ENCODE results near the gene RGS7.
"Not testable (repeated sequence)": the region's sequence is repeated elsewhere in the genome, so short reads cannot be mapped to it uniquely, and the experiment has no call there.

Gene RGS7

DNA sequence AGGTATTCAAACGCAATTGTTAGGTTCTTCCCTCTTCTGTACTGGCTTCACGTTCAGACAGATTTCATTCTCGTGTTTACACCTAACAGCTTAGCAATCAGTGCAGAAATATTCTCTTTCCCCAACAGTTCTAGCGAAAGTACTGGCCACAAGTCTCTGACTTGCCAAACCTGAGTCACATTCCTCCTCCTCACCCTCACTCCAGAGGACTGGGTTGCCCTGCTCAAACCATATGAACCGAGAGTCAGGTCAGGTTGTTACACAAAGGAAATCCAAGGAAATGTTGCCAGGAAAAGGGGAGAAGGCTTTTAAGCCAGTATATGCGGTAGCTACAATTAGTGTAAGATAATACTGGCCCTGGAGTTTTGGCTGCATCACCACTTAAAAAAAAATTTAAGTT lies 282.5 kb downstream of the RGS7 start:
- no peak for DNase-seq

DNA sequence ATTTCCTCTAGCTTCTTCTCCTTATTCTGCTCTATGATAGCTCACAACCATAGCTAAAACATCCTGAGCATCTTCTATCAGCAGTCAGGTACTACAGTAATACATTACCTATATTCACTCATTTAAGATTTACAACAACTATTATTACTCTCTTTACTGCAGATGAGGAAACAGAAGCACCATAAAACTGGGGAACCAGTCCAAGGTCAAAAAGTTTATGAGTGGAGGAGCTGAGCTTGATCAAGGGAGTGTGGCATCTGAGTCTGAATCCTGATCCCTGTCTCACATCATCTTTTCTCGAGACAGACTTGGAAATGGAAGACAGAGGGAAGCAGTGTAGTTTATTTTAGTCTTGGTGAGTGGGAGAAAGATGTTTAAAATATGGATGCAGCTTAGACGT lies 288.6 kb downstream of the RGS7 start:
- DNase-seq = no peak

DNA sequence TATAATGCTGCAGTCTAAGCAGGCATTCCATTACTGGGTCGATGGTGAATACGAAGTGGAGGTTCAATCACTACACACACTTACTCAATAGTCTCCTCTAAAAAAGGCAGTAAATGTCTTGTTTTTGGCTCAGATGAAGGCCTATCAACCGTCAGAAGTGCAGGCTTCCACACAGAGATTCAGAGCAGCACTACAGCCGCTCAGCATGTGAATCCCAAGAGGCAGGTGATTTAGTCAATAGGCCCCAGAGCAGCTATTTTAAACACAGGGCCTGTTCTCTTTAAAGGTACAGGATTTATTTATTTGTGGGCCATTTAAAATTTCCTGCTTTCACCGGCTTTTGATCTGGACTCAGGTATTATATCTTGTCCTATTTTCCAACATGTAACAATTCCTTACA lies 293.7 kb downstream of the RGS7 start:
- no peak for DNase-seq

DNA sequence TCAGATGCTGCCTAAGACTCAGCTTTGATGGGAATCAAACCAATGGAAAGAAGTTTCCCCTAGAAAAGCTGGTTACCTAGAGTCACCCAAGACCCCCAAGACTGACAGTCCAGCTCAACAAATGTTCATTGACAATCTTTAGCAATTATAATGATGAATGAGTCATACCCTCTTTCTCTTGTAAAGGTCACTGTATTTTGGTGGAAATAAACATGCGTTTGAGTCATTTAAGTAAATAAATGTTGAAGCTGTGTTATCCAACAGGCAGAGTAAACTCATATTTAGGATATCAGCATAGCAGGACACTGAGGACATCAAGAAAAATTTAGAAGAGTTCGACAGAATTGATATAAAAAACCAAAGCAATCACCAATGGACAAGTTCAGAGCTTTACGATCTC lies 295.9 kb downstream of the RGS7 start:
- no peak for DNase-seq

DNA sequence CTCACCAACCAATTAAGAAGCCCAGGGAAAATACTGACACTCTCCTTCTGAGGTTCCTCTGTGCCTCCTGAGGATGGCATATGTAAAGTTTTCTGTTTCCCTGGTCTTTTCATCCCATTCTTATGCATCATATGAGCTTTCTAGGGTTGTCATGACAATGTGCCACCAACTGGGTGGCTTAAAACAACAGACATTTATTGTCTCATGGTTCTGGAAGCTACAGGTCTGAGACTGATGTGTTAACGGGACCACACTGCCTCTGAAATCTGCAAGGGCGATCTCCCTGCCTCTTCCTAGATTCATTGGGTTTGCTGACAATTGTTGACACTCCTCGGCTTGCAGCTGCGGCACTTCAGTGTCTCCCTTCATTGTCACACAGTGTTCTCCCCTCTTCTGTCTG lies 308.4 kb downstream of the RGS7 start:
- DNase-seq = no peak

DNA sequence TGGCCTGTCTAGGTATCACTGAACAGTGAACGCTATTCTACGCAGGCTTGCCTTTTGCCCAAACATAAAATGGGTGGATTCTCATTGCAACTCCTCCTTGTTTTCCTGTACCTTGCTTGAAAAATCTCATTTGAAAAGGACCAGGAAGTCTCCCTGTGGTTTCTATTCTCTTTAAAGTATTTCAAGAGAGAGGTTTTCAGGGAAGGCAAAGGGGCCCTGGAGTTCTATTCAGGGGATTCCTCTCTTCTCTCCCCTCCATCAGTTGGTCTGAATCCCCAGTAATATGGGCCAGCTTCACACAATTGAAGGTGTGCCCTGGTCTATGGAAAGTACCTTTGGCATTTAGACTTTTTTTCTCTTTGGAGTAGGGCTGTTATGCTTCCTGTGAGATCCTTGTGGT lies 311.3 kb downstream of the RGS7 start:
- no peak for DNase-seq

DNA sequence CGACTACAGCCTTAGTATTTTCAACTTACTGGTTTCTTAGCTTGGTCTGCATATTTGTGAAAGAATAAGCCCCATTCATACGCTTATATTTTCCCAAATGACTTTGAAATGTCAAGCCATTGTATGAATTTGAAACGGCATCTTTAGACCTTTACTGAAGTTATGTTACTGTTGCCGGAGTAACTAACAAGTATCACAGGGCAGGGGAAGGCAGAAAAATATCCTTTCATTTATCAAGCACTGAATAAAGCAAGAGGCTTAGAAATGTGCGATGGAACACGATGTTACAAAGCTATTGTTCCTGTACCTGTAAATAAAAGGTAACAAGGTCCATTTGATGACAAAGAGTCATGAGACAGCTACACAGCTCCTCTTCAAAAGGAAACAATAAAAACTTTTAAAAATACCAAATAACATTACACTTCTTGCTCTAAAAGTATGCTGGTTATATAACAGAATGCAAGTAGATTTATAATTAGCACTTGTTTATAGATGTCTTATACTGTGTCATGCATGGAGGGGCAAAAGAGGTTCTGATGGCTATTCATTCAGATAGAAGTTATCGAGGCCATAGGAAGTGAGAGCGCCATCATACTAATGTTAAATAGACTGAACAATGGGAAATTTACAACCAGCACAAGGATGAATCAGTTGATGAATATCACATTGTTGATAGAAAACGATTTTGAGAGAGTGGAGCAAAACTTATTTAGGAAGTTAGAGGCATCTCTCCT lies 322.6 kb downstream of the RGS7 start:
- no peak for DNase-seq

DNA sequence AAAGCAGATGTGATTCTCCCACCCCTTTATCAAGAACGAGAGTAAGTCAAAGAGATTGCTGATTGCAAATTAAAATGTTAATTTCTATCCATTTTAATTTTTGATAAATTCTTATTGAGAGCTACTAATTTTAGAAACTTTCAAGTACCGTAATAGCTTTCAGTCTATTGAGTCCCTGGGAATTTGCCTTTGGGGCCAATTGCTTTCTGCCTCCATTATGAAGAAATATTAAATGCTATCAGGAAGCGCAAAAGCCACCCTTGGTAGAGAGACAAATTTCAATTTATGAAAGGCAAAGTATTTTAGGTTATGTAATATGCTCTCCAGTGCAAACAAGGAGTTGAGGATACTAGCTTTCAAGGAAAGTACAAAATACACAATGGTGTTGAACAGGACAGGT lies 332.2 kb downstream of the RGS7 start:
- DNase-seq = no peak

DNA sequence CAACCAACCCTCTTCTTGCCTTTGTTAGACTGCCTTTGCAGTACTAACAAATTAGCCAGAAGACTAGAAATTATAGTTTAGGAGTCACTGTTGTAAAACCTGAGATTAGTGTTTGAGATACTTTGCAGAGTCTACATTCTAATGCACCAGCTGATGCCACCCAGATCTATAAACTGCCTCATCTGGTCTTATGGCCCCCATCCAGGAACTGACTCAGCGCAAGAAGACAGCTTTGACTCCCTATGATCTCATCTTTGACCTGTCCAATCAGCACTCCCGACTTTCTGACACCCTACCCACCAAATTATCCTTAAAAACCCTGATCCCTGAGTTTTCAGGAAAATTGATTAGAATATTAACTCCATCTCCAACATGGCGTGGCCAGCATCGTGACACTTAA lies 334.6 kb downstream of the RGS7 start:
- DNase-seq = no peak

DNA sequence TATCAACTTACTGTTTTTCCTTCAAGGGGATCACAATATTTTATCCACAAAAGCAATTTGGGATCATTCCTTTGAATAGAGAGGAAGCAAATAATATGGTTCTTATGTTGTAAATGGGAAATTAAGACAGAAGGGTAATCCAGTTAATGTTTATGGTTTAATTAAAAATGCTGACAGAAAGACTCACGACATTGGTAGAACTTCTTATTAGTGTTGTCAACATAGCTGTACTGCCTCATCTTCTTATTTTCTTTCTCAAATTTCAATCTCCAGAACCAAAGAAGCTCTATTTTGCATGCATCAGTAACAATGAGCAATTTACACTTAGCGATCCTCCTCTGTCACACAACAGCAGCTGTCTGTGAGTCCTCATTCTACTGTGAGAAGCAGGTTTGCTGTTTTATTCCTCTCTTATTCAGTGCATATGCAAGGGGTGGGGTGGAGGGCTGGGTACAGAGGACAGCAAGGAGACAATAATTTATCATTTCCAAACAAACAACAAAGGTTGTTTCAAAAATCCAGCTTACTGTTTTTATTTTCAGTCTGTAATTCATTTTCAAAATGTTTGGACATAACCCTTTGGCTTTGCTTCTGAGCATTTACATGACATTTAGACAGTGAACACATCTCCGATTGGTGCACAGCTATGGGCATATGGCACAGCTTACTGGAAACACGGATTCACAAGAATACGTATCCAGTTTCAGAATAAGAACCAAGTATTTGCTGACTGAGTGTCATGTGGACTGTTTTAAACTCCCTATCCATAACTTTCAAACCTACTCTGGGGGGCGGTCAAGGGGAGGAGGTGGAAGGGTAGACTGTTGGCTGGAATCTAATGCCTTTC lies 335.9 kb downstream of the RGS7 start:
- no peak for DNase-seq

DNA sequence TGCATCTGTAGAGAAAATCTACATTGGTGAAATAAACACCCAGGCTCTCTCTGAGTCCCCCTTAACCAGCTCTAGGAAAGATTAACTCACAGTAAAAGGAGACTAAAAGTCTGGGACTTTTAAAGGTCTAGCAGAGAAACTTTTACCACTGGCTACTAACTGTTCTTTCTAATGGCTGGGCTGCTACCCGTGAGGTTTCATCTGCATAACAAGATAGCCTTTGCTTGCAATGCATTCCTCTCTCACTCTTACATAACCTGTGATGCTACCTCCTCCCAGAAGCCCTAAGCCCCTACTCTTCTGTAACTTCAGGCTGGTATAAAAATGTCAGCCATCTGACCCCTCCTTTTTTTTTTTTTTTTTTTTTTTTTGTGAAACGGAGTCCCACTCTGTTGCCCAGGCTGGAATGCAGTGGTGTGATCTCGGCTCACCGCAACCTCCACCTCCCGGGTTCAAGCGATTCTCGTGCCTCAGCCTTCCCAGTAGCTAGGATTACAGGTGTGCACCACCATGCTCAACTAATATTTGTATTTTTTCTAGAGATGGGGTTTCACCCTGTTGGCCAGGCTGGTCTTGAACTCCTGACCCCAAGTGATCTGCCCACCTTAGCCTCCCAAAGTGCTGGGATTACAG lies 344.2 kb downstream of the RGS7 start:
- no peak for DNase-seq

DNA sequence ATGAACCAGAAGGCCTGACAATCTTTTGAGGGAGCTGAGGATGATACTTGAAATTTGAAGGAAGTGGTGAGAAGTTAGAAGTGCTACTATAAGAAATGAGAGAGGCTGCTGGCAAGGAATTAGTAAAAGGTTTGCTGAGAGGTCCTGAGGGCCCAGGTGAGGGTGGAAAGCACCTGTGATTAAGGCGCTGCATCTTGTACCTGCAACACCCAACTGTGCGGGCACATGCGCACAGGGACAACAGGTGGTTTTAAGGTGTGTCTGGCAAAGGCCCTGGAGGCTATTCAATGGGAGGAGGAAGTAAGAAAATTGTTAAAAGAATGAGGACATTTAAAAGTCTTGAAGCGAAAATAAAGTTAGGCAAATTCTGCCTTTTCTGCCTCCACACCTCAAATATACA lies 349.3 kb downstream of the RGS7 start:
- DNase-seq = no peak

DNA sequence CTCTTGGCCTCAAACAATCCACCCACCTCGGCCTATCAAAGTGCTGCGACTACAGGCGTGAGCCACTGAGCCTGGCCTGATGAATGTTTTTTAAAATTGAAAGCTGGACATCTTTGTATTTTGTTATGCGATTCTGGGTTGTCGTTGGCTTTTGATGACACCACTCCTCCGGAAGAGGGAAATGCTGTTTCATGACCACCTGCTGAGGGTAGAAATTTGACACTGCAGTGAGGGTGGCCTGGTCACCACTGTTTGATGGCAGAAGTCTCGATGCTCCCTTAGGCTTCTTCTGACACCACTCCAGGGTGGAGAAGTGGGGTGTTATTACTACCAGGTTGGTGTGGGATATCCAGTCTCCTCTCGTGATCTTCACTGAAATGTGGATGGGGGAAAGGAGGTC lies 357.2 kb downstream of the RGS7 start:
- no peak for DNase-seq

DNA sequence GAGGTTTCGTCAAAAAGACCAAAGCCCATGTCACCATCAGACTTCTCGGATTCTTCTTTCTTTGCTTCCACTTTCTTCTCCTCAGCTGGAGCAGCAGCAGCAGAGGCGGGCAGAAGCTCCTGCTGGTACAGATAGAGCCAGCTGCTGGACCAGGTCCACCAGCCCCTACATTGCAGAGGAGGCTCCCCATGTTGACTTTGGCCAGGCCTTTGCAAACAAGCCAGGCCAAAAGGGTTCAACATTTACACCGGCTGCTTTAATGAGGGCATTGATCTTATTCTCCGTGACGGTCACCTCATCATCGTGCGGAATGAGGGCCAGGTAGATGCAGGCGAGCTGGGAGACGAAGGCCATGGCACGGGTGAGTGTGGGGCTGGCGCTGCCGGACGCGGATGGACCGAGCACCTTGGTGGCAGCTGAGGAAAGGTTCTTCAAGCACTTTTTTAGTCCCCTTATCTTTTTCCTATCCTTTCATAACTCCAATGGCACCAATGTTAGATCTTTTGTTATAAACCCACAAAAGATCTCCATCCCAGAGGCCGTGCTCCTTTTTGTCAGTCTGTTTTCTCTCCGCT lies 358.5 kb downstream of the RGS7 start:
- no peak for DNase-seq

DNA sequence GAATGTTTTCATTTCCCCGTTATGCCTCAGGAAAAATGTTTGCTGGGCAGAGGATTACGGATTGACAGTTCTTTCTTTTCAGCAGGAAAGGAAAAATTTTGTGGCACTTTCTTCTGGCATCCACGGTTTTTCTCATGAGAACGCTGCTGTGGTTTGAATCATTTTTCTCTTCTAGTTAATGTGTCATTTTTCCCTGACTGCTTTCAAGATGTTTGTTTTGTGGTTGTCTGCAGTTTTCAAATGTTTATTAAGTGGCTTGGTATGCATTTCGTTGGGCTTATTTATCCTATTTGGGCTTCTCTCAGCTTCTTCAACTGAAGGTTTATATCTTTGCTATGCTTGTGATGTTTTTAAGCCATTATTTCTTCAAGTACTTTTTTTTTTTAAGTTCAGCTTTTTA lies 359.0 kb downstream of the RGS7 start:
- no peak for DNase-seq

DNA sequence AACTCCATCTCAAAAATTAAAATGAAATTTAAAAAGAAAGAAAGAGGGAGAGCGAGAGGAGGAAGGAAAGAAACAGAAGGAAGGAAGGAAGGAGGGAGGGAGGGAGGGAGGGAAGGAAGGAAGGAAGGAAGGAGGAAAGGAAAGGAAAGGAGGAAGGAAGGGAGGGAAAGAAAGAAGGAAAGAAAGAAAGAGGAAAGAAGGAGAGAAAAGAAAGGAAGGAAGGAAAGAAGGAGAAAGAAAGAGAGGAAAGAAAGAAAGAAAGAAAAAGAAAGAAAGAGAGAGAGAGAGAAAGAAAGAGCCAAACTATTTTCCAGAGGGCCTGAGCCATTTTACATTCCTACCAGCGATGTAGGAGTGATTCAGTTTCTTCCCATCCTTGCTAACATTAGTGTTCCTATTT lies 364.0 kb downstream of the RGS7 start:
- DNase-seq = no peak

DNA sequence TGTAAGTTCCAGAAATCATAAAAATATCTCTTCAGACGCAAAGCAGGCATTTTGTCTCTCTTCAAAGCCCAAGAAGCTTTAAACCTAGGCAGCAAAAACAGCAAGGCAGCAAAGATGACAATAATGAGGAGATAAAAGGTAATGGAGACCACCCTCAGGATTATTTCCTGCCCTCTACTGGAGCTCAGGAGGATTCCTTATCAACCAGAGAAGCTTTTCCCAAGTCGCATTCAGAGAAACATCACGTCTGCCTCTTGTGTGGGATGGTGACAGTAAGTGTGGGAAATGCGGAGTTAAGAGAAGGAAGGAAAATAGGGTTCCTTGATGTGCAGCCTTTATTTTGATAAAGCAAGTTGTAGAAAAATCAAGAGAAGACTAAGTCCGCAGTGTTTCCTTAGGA lies 365.8 kb downstream of the RGS7 start:
- no peak for DNase-seq

DNA sequence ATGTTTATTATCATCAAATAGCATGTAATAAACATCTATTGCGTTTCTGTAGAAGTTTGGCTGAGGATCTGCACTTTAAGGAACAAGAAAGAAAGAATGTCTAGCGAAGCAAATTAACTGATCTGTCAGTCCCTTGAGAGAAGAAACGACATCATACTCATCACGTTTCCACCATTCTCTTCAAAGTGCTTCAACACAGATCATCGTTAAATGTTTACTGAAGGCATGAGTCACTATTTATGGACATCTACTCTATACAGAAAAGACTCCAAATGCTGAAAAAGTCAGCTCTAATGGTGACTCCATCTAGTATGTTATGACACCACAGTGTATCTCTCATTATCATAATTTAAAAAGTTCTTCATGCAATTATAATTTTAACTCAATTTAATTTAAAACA lies 369.1 kb downstream of the RGS7 start:
- no peak for DNase-seq

DNA sequence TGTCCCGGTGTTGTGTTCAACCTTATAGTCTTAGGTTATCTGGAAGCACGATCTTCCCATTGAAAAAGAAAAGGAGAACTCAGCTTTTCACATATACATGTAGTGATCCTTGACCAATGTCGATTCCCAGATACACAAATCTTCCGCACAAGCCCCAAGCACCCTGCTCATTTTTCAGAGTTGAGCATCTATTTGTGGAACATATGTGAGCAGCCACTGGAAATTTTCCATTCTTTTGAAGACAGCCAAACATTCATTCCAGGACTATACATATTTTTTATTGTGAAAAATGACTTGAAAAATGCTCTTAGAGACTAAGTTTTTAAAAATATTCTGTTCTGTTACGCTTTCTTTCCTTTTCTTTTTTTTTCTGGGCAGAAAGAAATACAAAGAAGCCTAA lies 371.9 kb downstream of the RGS7 start:
- DNase-seq = no peak

DNA sequence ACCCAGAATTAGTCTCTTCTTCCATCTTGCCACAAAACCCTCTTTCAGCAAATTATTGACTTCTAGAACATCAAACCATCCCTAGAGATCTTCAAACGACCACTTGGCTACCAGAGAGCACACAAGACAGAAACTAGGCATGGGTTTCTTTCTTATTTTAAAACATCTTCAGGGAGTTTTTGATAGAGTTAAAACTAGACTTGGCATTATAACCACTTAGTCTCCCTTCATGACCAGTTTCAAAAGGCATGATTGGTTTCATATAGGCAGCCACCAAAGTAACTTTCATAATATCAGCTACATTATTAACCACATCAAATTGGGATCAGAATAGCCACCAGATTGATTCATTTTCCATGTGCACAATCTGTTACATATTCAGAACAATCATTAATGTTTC lies 376.7 kb downstream of the RGS7 start:
- DNase-seq = no peak

DNA sequence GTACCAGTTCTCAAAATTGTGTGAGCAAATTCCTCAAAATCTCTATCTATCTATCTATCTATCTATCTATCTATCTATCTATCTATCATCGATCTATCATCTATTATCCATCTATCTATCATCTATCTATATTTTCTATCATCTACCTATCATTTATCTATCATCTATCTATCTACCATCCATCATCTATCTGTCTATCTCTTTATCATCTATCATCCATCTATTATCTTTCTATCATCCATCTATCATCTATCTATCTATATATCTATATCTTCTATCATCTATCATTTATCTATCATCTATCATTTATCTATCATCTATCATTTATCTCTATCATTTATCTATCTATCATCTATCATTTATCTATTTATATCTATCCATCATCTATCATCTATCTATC lies 380.3 kb downstream of the RGS7 start:
- no peak for DNase-seq

DNA sequence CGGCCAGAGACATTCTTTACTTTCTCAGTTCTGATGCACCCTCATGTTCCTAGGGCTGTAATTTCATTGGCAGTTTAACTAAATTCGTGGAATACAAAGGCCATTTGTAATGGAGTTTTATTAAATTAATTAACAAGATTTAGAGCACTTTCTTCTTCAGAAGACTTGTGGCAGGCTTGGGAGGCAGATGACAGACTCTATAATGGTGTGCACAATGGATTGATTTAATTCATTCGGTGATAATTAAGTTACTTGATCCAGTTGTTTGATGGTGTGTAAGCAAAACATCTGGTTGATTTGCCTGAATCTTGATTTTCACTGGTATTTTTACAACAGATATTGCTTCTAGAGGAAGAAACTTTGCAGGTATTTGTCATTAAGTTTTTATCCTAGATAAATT lies 383.1 kb downstream of the RGS7 start:
- DNase-seq = no peak

DNA sequence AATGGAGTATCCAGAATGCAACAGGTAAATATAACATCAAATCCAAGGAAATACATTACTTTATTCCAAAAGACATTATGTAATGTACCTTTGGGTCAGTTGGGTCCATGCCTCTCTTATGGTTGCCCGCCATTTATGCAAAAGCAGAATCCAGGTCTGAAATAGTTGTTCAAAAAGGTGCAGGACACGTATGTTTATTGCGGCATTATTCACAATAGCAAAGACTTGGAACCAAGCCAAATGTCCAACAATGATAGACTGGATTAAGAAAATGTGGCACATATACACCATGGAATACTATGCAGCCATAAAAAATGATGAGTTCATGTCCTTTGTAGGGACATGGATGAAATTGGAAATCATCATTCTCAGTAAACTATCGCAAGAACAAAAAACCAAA lies 384.9 kb downstream of the RGS7 start:
- not testable (repeated sequence) for DNase-seq

DNA sequence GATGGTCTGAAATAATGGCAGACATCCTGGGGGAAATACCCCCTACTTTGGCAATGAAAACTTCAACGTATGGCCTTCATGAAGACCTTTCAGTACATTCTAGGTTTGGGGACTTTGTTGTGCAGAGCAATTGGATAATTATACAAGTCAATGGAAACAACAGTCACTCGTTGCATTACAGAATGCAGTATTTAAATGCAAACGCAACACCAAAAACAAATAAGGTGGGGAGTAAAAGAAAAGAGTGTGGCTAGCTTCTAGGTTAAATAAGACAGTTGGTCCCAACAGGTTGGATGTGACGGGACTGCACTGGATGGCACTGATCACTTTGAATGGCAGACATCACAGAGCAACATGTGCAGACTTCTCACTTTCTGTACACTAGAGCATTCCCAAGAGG lies 386.8 kb downstream of the RGS7 start:
- no peak for DNase-seq

Data from suppressor macrophage (primary cell).